Measurements from ENCODE around the gene FBXL5.

Gene FBXL5

DNA sequence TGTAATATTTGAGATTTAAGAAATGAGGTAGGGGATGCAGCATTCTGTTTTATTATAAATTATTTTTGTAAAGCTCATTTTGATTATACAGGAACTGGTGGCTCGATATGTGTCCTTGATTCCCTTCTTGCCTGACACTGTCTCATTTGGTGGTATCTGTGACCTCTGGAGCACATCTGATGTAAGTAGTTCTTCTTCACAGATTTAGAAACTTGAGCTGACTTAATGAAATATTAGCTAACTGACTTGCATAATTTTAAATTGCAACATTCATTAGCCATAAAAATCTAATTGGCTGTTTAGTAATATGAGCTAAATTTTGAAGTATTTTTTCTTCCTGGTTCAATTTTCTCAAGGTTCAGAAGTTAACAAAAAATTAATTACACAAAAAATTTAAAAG is 69.1 kb downstream of the FBXL5 start:
- no peak overlapping the region for H3K27ac ChIP-seq
- no peak for TF ChIP-seq ZFX (IDR thresholded peaks at IDR 0.05)
- TF ChIP-seq, protein P1, sequence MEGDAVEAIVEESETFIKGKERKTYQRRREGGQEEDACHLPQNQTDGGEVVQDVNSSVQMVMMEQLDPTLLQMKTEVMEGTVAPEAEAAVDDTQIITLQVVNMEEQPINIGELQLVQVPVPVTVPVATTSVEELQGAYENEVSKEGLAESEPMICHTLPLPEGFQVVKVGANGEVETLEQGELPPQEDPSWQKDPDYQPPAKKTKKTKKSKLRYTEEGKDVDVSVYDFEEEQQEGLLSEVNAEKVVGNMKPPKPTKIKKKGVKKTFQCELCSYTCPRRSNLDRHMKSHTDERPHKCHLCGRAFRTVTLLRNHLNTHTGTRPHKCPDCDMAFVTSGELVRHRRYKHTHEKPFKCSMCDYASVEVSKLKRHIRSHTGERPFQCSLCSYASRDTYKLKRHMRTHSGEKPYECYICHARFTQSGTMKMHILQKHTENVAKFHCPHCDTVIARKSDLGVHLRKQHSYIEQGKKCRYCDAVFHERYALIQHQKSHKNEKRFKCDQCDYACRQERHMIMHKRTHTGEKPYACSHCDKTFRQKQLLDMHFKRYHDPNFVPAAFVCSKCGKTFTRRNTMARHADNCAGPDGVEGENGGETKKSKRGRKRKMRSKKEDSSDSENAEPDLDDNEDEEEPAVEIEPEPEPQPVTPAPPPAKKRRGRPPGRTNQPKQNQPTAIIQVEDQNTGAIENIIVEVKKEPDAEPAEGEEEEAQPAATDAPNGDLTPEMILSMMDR (conservative IDR thresholded peaks at IDR 0.05), result no peak

GRCh38 chr4:15585331-15585730 is 69.8 kb downstream of the FBXL5 start:
- H3K27ac ChIP-seq, result no peak overlapping the region
- TF ChIP-seq ZFX (IDR thresholded peaks at IDR 0.05), result no peak
- TF ChIP-seq, protein P1 (conservative IDR thresholded peaks at IDR 0.05), result no peak

DNA sequence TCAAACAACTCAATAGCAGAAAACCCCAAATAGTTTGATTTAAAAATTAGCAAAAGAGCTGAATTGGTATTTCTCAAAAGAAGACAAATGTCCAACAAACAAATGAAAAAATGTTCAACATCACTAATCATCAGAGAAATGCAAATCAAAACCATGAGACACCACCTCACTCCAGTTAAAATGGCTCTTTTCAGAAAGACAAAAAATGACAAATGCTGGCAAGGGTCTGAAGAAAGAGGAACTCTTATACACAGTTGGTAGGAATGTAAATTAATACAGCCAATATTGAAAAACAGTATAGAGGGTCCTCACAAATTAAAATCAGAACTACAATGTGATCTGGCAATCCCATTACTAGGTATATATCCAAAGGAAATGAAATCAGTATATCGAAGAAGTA is 70.4 kb downstream of the FBXL5 start:
- H3K27ac ChIP-seq, result no peak overlapping the region
- TF ChIP-seq ZFX (IDR thresholded peaks at IDR 0.05), result no peak
- TF ChIP-seq, protein P1 (conservative IDR thresholded peaks at IDR 0.05), result no peak

GRCh38 chr4:15577508-15577907 is 77.6 kb downstream of the FBXL5 start:
- TF ChIP-seq, protein P1 (conservative IDR thresholded peaks at IDR 0.05), result no peak
- no peak overlapping the region for H3K27ac ChIP-seq

- H3K27ac ChIP-seq, result no peak overlapping the region
- TF ChIP-seq, protein P1 (conservative IDR thresholded peaks at IDR 0.05), result no peak
- TF ChIP-seq ZFX (IDR thresholded peaks at IDR 0.05), result no peak
Observed at GRCh38 chr4:15575966-15576365, 79.2 kb downstream of the FBXL5 start.

DNA sequence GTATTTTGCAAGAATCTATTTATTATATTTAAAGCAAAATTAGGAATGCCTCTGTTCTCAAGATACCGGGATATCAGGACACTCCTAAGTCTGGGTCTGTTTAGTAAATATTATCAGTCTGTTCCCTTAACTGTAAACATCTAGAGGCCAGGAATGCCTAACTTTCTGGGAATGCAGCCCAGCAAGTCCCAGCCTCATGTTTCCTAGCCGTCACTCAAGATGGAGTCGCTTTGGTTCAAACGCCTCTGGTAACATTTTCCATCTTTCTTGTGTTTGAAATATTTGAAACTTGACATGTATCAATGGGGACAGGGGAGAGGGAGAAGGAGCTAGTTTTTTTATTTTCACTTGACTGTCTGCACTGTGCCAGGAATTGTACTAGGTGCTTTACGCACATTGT is 85.4 kb downstream of the FBXL5 start:
- no peak for TF ChIP-seq ZFX (IDR thresholded peaks at IDR 0.05)
- TF ChIP-seq, protein P1 (conservative IDR thresholded peaks at IDR 0.05), result no peak
- H3K27ac ChIP-seq, result no peak overlapping the region

DNA sequence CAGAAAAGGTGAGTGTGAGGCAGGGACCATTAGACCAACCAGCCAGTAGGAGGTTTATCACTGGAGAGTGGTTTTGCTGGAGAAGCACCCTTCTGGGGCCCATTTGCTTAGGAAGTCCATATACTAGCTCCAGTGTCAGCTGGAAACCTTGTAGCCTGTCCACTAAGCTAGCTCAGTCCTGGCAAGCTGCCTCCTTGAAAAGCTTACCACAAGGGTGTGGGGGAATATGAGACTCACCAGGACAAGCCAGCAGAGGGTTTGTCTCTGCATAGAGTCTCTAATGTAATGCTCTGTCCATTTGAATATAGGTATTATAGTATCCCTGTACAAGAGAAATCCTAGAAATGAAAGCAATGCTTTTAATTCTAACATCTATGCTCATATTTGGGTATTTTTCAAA is 86.3 kb downstream of the FBXL5 start:
- TF ChIP-seq, protein P1 (conservative IDR thresholded peaks at IDR 0.05), result no peak
- no peak for TF ChIP-seq ZFX (IDR thresholded peaks at IDR 0.05)
- no peak overlapping the region for H3K27ac ChIP-seq

All from C4-2B (cell line).